Ovary (tissue), 9 donors: ENCODE results near the gene SUPT20H. TPM values are rescaled to one million over a fixed set of nuclear protein-coding genes. Genes with fewer than 3 reads are reported as not detected.
"Not testable (repeated sequence)": the region's sequence is repeated elsewhere in the genome, so short reads cannot be mapped to it uniquely, and the experiment has no call there.

ENCODE experiments used
- DNase-seq, 5 donors: peaks; one replicate each; pipeline ENCODE4 v3.0.0-alpha.2; 2019 to 2020
- H3K27ac ChIP-seq, 2 donors: fragments of 200-600 bp; one replicate each; pipeline versions ENCODE4 v1.5.1 to v1.8.0; 2019 to 2022
- H3K27me3 ChIP-seq: fragments of 200-600 bp; one replicate; pipeline ENCODE4 v1.8.0; 2022
- H3K36me3 ChIP-seq: fragments of 200-600 bp; sonication (generic); one replicate; pipeline ENCODE4 v1.5.1; 2019
- H3K4me1 ChIP-seq: one replicate; pipeline ENCODE4 v1.8.1; 2013; ENCODE audit warnings: mild to moderate bottlenecking, moderate library complexity; ENCODE audit not compliant: insufficient read depth
- H3K4me3 ChIP-seq: fragments of 200-600 bp; sonication (generic); one replicate; pipeline ENCODE4 v1.5.1; 2017
- H3K9me3 ChIP-seq, 2 donors: fragments of 200-600 bp in 1 of 2; sonication (generic) in 1 of 2; one replicate each; pipeline versions ENCODE4 v1.5.1 to v1.8.1; 2013 to 2019; ENCODE audit warnings: mild to moderate bottlenecking in 1 of 2, moderate library complexity in 1 of 2
- EP300 ChIP-seq: sonication (generic); formaldehyde crosslinking; IDR thresholded peaks from one replicate; pipeline ENCODE4 v1.6.1; 2017; ENCODE audit warnings: antibody characterized with exemption
- POLR2A ChIP-seq: fragments of 450-650 bp; IDR thresholded peaks from one replicate; pipeline ENCODE4 v1.6.1; 2017; ENCODE audit warnings: antibody characterized with exemption, mild to moderate bottlenecking, moderate library complexity
- WGBS, 3 donors: extraction: QIAGEN DNeasy Blood & Tissue Kit in 1 of 3; methylation state at CpG; one replicate each; pipeline versions ENCODE4 v1.1.5 to v1.1.7; 2013 to 2017; 5-methylcytosine and 5-hydroxymethylcytosine counted together
- intact Hi-C, 4 donors: fragments of 100-400 bp; cut with DNase I; formaldehyde crosslinking; loops; one replicate each; pipeline versions ENCODE4 v1.11.0 to v1.15.1; 2022 to 2023
- polyA plus RNA-seq, 2 donors: library from polyadenylated mRNA; stranded (reverse); fragments of 200-250 nt in 1 of 2; fragments of 350-450 nt in 1 of 2; fragmentation: Illumina TruSeq in 1 of 2; extraction: RNeasy Lipid Tissue Mini Kit (QIAGEN cat#74804) in 1 of 2; gene quantifications; one replicate each; pipeline ENCODE4 v1.2.3, GENCODE V29; 2013 to 2014
- total RNA-seq, 7 donors: library from RNA; depleted of rRNA in 2 of 7; stranded (reverse); fragments of >200 nt in 2 of 7; fragmentation: NEBNext Ultra II Directional in 3 of 7; extraction: Animal tissue kit (Norgen Biotek cat#: 25700) in 3 of 7; gene quantifications; one replicate each; pipeline versions ENCODE4 v1.1.0 to v1.2.4, GENCODE V29; 2016 to 2023
- TF ChIP-seq, protein P1 (sequence below), 3 donors: fragments of 450-650 bp in 2 of 3; fragments of 200-600 bp in 1 of 3; IDR thresholded peaks; one replicate each; pipeline versions ENCODE4 v1.5.1 to v1.8.0; 2016 to 2022; ENCODE audit warnings: antibody characterized with exemption in 3 of 3, mild to moderate bottlenecking in 1 of 3
- donor health status: DM: no; HTN: no; CAD: no; lungs with moderate emphysema.
- donor health status: DM: no; HTN: no; CAD: no.
- donor health status: Bipolar disorder and iron deficiency.
- donor health status: DM: yes; HTN: yes; CAD: no.
- donor health status: DM: no; HTN: no; CAD: no.
- donor health status: DM: yes; HTN: yes; CAD: no.

Gene SUPT20H
- total and polyA plus RNA-seq, 9 donors, result 31.7 to 108 (median 50.9) TPM

DNA sequence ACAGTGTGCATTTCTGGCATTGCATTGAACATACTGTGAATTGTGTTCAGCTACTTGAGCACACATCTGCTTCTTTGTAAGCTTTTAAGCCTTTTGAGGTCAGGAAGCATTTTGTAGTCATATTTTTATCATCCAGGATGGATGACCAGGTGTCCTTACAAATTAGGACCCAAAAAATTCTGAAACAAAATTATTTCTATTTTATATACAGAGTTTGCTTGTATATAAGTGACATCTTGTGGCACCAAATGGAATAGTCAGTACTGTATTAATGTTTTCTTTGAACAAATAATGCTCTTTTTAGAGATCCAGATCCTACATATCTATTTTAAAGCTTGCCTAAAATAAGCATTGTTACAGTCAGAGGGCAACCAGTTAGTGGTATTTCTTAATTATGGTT is 9.5 kb upstream of the SUPT20H start:
- no peaks in the 10 kb centered on the region for H3K27me3 ChIP-seq
- intact Hi-C loops, result no loop called here
- no peak for DNase-seq
- no peaks in the 10 kb centered on the region for H3K36me3 ChIP-seq
- H3K27ac ChIP-seq, result no peak overlapping the region
- no peaks in the 10 kb centered on the region for H3K9me3 ChIP-seq
- H3K4me3 ChIP-seq, result no peak overlapping the region
- TF ChIP-seq, protein P1, sequence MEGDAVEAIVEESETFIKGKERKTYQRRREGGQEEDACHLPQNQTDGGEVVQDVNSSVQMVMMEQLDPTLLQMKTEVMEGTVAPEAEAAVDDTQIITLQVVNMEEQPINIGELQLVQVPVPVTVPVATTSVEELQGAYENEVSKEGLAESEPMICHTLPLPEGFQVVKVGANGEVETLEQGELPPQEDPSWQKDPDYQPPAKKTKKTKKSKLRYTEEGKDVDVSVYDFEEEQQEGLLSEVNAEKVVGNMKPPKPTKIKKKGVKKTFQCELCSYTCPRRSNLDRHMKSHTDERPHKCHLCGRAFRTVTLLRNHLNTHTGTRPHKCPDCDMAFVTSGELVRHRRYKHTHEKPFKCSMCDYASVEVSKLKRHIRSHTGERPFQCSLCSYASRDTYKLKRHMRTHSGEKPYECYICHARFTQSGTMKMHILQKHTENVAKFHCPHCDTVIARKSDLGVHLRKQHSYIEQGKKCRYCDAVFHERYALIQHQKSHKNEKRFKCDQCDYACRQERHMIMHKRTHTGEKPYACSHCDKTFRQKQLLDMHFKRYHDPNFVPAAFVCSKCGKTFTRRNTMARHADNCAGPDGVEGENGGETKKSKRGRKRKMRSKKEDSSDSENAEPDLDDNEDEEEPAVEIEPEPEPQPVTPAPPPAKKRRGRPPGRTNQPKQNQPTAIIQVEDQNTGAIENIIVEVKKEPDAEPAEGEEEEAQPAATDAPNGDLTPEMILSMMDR (IDR thresholded peaks at IDR 0.05), result no peak
- TF ChIP-seq EP300, result no peak
- no peak for TF ChIP-seq POLR2A
- no peaks in the 10 kb centered on the region for H3K4me1 ChIP-seq

DNA sequence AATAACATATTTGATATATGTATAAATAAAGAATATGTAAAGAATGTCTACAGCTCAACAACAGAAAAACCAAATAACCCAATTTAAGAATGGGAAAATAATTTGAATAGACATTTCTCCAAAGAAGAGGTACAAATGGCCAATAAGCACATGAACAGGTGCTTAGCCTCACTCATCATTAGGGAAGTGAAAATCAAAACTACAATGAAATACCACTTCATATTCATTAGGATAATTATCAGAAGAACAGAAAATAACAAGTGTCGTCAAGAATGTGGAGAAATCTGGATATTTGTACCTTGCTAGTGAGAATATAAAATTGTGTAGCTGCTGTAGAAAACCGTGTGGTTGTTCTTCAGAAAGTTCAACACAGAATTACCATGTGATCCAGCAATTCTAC is 8.4 kb upstream of the SUPT20H start:
- WGBS, 3 donors, result 69 to 83% (median 78%) methylated on average over 2 of the region's 2 CpGs
- H3K4me1 ChIP-seq, result no peaks in the 10 kb centered on the region
- no peaks in the 10 kb centered on the region for H3K36me3 ChIP-seq
- intact Hi-C loops, result no loop called here
- TF ChIP-seq EP300, result no peak
- H3K4me3 ChIP-seq, result no peak overlapping the region
- H3K27me3 ChIP-seq, result no peaks in the 10 kb centered on the region
- H3K27ac ChIP-seq, result no peak overlapping the region
- no peaks in the 10 kb centered on the region for H3K9me3 ChIP-seq
- DNase-seq, result no peak

DNA sequence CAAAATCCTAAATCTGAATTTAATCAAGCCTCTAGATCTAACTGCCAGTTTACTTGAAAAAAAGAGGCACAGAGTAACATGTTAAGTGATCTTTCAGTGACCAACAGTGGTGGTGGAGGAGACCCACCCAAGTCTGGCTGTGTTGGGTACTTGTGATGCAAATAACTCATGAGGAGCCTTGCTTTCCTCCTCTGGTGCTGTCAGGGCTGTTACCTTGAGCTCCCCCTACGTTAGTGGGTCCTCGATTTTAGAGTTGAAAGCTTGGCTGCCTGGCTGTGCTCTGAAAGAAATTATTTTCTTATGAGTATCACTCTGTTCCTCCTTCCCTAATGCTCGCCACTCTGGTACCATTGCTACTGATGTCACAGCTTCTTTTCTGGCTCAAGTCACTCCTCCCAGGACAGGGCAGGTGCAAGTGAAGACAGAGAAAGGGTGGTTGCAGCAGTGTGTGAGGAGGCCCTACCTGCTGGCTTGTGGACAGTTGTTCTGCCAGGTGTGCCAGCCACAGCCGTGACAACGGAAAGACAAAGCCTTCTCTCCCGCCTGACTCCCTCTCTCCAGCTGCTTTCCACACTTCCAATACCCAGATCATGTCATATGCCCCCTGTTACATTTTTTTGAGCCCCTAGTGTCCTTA is 6.5 kb upstream of the SUPT20H start:
- intact Hi-C loops, result no loop called here
- DNase-seq, result no peak

DNA sequence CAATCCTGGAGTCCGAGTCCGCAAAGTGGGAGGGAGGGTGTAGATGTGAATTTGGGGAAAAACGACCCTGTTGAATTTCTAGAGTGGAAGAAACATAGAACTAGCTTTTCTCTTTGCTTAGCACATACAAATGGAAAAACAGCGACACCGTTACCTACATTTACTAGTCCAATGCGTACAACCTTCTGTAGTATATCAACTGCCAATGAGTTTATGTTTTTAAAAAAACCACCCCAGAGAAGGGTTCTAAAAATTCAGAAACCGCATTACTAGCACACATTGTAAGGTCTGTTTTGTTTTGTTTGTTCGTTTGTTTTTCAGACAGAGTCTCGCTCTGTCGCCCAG is 332 bp upstream of the SUPT20H start:
- Histone ChIP-seq H3K4me3 (peak overlapping the region; percentile 81), H3K36me3 (no peaks in the 10 kb centered on the region), H3K4me1 (no peaks in the 10 kb centered on the region), H3K27ac (peak overlapping the region in 1 of 2 donors; percentile 79), H3K27me3 (no peaks in the 10 kb centered on the region), H3K9me3 (no peaks in the 10 kb centered on the region)
- 3 to 13% (median 4%) methylated on average over 10 of the region's 10 CpGs for WGBS, 3 donors
- TF ChIP-seq, protein P1 (IDR thresholded peaks at IDR 0.05), result no peak
- no peak for TF ChIP-seq POLR2A
- TF ChIP-seq EP300, result no peak
- DNase-seq, result no peak
- intact Hi-C loops, result no loop called here

More for the DNA sequence above, 6.5 kb upstream of the SUPT20H start:
- 83 to 87% (median 84%) methylated on average over 6 of the region's 6 CpGs for WGBS, 3 donors
- Histone ChIP-seq H3K4me1 (no peaks in the 10 kb centered on the region), H3K36me3 (no peaks in the 10 kb centered on the region), H3K9me3 (no peaks in the 10 kb centered on the region), H3K4me3 (no peak overlapping the region), H3K27me3 (no peaks in the 10 kb centered on the region), H3K27ac (no peak overlapping the region)
- TF ChIP-seq, protein P1 (IDR thresholded peaks at IDR 0.05), result no peak
- TF ChIP-seq POLR2A (no peak), EP300 (no peak)

DNA sequence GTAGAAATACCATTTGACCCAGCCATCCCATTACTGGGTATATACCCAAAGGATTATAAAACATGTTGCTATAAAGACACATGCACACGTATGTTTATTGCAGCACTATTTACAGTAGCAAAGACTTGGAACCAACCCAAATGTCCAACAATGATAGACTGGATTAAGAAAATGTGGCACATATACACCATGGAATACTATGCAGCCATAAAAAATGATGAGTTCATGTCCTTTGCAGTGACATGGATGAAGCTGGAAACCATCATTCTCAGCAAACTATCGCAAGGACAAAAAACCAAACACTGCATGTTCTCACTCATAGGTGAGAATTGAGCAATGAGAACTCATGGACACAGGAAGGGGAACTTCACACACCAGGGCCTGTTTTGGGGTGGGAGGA is 3.3 kb downstream of the SUPT20H start:
- WGBS, 3 donors, result 88 to 98% (median 93%) methylated on average over 2 of the region's 2 CpGs
- H3K36me3 ChIP-seq, intact Hi-C loops, H3K4me3 ChIP-seq, H3K27ac ChIP-seq, H3K4me1 ChIP-seq, DNase-seq, H3K27me3 ChIP-seq, H3K9me3 ChIP-seq: not testable (repeated sequence)

DNA sequence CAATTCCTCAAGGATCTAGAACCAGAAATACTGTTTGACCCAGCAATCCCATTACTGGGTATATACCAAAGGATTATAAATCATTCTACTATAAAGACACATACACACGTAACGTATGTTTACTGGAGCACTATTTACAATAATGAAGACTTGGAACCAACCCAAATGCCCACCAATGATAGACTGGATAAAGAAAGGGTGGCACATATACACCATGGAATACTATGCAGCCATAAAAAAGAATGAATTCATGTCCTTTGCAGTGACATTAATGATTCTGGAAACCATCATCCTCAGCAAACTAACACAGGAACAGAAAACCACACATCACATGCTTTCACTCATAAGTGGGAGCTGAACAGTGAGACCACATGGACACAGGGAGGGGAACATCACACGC is 6.4 kb downstream of the SUPT20H start:
- DNase-seq, H3K9me3 ChIP-seq, intact Hi-C loops, H3K4me3 ChIP-seq, H3K4me1 ChIP-seq, H3K27me3 ChIP-seq, H3K36me3 ChIP-seq, H3K27ac ChIP-seq: not testable (repeated sequence)
- WGBS, 3 donors, result 94 to 98% (median 94%) methylated on average over 3 of the region's 3 CpGs
